K562 (cell line): ENCODE data around the gene DCST1. TPM values are rescaled to one million over a fixed set of nuclear protein-coding genes. Genes with fewer than 3 reads are reported as not detected.

Source experiments
- CC2D1A ChIP-seq: fragments of 450-650 bp; IDR thresholded peaks from 2 replicates; pipeline ENCODE4 v1.6.1; 2017; ENCODE audit warnings: mild to moderate bottlenecking
- E2F4 ChIP-seq: sonication (generic); formaldehyde crosslinking; IDR thresholded peaks from 2 replicates; pipeline ENCODE4 v1.8.0; 2022; ENCODE audit warnings: mild to moderate bottlenecking, low read depth, missing genetic modification reagents
- HNRNPH1 ChIP-seq: fragments of 200-400 bp; formaldehyde crosslinking; optimal IDR thresholded peaks from 2 replicates; pipeline ENCODE3; 2017; ENCODE audit warnings: low read depth, mild to moderate bottlenecking, low read length, moderate library complexity
- ID3 ChIP-seq, 2 experiments: fragments of 250-450 bp in 1 of 2; fragments of 450-650 bp in 1 of 2; sonication (Bioruptor Pico) in 1 of 2; IDR thresholded peaks; 2 replicates each; pipeline versions ENCODE4 v1.6.1 to v1.8.0; 2016 to 2021; ENCODE audit warnings: mild to moderate bottlenecking in 2 of 2, moderate library complexity in 2 of 2, missing compliant biosample characterization in 1 of 2, missing genetic modification characterization in 1 of 2
- MAFG ChIP-seq: fragments of 450-650 bp; conservative IDR thresholded peaks from 2 replicates; pipeline ENCODE4 v1.6.1; 2016; ENCODE audit warnings: missing genetic modification characterization, missing compliant biosample characterization
- NCOA2 ChIP-seq, 2 experiments: fragments of 450-650 bp; IDR thresholded peaks; 2 replicates each; pipeline ENCODE4 v1.6.1; 2018; ENCODE audit warnings: mild to moderate bottlenecking in 2 of 2, moderate library complexity in 1 of 2; ENCODE audit not compliant: partially characterized antibody in 2 of 2
- NCOA6 ChIP-seq: fragments of 450-650 bp; IDR thresholded peaks from 2 replicates; pipeline ENCODE4 v1.6.1; 2017; ENCODE audit warnings: mild to moderate bottlenecking
- NFE2L1 ChIP-seq: fragments of 450-650 bp; IDR thresholded peaks from 2 replicates; pipeline ENCODE4 v1.6.1; 2016; ENCODE audit warnings: missing genetic modification characterization, low read depth, mild to moderate bottlenecking, missing compliant biosample characterization, moderate library complexity, borderline replicate concordance
- PHF21A ChIP-seq: fragments of 450-650 bp; IDR thresholded peaks from 2 replicates; pipeline ENCODE4 v1.6.1; 2017; ENCODE audit warnings: low read depth, borderline replicate concordance
- SMAD3 ChIP-seq: fragments of 450-650 bp; formaldehyde crosslinking; conservative IDR thresholded peaks from 2 replicates; pipeline ENCODE4 v1.4.0; 2020; ENCODE audit warnings: mild to moderate bottlenecking
- SMARCB1 ChIP-seq: IDR thresholded peaks from 2 replicates; pipeline ENCODE4 v1.6.1; 2011; ENCODE audit warnings: improper control_type of control experiment, low read depth; ENCODE audit not compliant: insufficient read length
- ZNF398 ChIP-seq: fragments of 250-450 bp; sonication (Bioruptor Pico); IDR thresholded peaks from 2 replicates; pipeline ENCODE4 v1.8.0; 2021; ENCODE audit warnings: moderate library complexity, mild to moderate bottlenecking, inconsistent platforms
- ZNF668 ChIP-seq: fragments of 250-450 bp; sonication (Bioruptor Pico); IDR thresholded peaks from 2 replicates; pipeline ENCODE4 v1.8.0; 2022; ENCODE audit warnings: mild to moderate bottlenecking, inconsistent platforms
- ZNF75A ChIP-seq: fragments of 450-650 bp; formaldehyde crosslinking; IDR thresholded peaks from 2 replicates; pipeline ENCODE4 v1.4.0; 2020; ENCODE audit warnings: mild to moderate bottlenecking
- ZNF764 ChIP-seq: fragments of 250-450 bp; sonication (Bioruptor Pico); IDR thresholded peaks from 2 replicates; pipeline ENCODE4 v1.4.0; 2020; ENCODE audit warnings: low read depth, mild to moderate bottlenecking, moderate library complexity
- polyA plus RNA-seq, 8 experiments: library from polyadenylated mRNA; depleted of rRNA in 4 of 8; stranded (reverse) in 5 of 8; unstranded in 3 of 8; fragments of >200 nt; fragmentation: Nextera tagmentation in 2 of 8; fragmentation: Illumina TruSeq in 1 of 8; extraction: Ambion mirVana in 2 of 8; extraction: Trizol in 1 of 8; gene quantifications; 2 replicates each; pipeline versions ENCODE4 v1.2.1 to v1.2.3, GENCODE V29; 2011 to 2014; ENCODE audit warnings: inconsistent platforms in 1 of 8, missing spikeins in 1 of 8
- total RNA-seq, 7 experiments: library from RNA; depleted of rRNA in 6 of 7; stranded (reverse); fragments of >200 nt in 6 of 7; fragmentation: Illumina TruSeq in 2 of 7; extraction: Trizol in 2 of 7; gene quantifications; 2 replicates each; pipeline versions ENCODE4 v1.2.1 to v1.2.3, GENCODE V29; 2011 to 2021; ENCODE audit warnings: low replicate concordance in 1 of 7
- TF ChIP-seq, protein P1 (sequence below): sonication (generic); formaldehyde crosslinking; IDR thresholded peaks from 2 replicates; pipeline ENCODE4 v1.8.0; 2023; ENCODE audit warnings: mild to moderate bottlenecking, missing genetic modification reagents
- TF ChIP-seq, protein P2 (sequence below): fragments of 200-800 bp; sonication (Bioruptor generic); IDR thresholded peaks from 2 replicates; pipeline ENCODE4 v1.6.1; 2017; ENCODE audit warnings: missing genetic modification characterization, missing compliant biosample characterization

Gene DCST1
- total and polyA plus RNA-seq, 9 of the 15 experiments (the other 6 are each of a cell fraction or from before 2014, with no cell fraction given), result not detected

GRCh38 chr1:155000726-155001424 is 32.7 kb upstream of the DCST1 start (continued):
- TF ChIP-seq, protein P1, sequence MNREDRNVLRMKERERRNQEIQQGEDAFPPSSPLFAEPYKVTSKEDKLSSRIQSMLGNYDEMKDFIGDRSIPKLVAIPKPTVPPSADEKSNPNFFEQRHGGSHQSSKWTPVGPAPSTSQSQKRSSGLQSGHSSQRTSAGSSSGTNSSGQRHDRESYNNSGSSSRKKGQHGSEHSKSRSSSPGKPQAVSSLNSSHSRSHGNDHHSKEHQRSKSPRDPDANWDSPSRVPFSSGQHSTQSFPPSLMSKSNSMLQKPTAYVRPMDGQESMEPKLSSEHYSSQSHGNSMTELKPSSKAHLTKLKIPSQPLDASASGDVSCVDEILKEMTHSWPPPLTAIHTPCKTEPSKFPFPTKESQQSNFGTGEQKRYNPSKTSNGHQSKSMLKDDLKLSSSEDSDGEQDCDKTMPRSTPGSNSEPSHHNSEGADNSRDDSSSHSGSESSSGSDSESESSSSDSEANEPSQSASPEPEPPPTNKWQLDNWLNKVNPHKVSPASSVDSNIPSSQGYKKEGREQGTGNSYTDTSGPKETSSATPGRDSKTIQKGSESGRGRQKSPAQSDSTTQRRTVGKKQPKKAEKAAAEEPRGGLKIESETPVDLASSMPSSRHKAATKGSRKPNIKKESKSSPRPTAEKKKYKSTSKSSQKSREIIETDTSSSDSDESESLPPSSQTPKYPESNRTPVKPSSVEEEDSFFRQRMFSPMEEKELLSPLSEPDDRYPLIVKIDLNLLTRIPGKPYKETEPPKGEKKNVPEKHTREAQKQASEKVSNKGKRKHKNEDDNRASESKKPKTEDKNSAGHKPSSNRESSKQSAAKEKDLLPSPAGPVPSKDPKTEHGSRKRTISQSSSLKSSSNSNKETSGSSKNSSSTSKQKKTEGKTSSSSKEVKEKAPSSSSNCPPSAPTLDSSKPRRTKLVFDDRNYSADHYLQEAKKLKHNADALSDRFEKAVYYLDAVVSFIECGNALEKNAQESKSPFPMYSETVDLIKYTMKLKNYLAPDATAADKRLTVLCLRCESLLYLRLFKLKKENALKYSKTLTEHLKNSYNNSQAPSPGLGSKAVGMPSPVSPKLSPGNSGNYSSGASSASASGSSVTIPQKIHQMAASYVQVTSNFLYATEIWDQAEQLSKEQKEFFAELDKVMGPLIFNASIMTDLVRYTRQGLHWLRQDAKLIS (CRISPR knock-in tag), result no peak
- TF ChIP-seq E2F4 (CRISPR knock-in tag) (no peak), ZNF75A (no peak), HNRNPH1 (no peak), ZNF764 (CRISPR knock-in tag) (no peak), ZNF668 (CRISPR knock-in tag) (no peak), SMARCB1 (no peak), ZNF398 (CRISPR knock-in tag) (no peak), NFE2L1 (tag) (no peak), CC2D1A (no peak), PHF21A (peak; percentile 75), ID3 (CRISPR knock-in tag; IDR thresholded peaks at IDR 0.05) (peak; percentile 21; the same call in 1 of the 2 replicates), ID3 (tag; IDR thresholded peaks at IDR 0.05) (peak; percentile 72; the same call in 1 of the 2 replicates), NCOA6 (peak; percentile 65; the same call in 1 of the 2 replicates), MAFG (tag) (peak; percentile 86), NCOA2 (IDR thresholded peaks at IDR 0.05; ENCODE audit: partially characterized antibody in 2 of 2) (no peak), SMAD3 (CRISPR knock-in tag) (no peak)
- TF ChIP-seq, protein P2, sequence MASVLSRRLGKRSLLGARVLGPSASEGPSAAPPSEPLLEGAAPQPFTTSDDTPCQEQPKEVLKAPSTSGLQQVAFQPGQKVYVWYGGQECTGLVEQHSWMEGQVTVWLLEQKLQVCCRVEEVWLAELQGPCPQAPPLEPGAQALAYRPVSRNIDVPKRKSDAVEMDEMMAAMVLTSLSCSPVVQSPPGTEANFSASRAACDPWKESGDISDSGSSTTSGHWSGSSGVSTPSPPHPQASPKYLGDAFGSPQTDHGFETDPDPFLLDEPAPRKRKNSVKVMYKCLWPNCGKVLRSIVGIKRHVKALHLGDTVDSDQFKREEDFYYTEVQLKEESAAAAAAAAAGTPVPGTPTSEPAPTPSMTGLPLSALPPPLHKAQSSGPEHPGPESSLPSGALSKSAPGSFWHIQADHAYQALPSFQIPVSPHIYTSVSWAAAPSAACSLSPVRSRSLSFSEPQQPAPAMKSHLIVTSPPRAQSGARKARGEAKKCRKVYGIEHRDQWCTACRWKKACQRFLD (CRISPR knock-in tag), result no peak
